B cell (primary cell): ENCODE results near the gene TBX10. TPM values are rescaled to one million over a fixed set of nuclear protein-coding genes. Genes with fewer than 3 reads are reported as not detected.
"Not testable (repeated sequence)": the region's sequence is repeated elsewhere in the genome, so short reads cannot be mapped to it uniquely, and the experiment has no call there.

Experiments
- ATAC-seq: fragments of 200-7000 bp; cut with Tn5 transposase; one replicate; pipeline ENCODE4 v1.10.0; 2021; ENCODE audit warnings: low read depth, mild to moderate bottlenecking, moderate number of reproducible peaks, moderate library complexity
- CTCF ChIA-PET: fragments of 350-600 bp; sonication (Branson Sonifier 250); formaldehyde crosslinking; loops from one replicate; lab custom pipeline; 2021; ENCODE audit warnings: antibody characterized with exemption, inconsistent platforms; lab: Charles Lee
- POLR2A ChIA-PET: fragments of 350-600 bp; sonication (Branson Sonifier 250); formaldehyde crosslinking; loops from one replicate; lab custom pipeline; 2021; ENCODE audit warnings: antibody characterized with exemption; lab: Charles Lee
- DNase-seq: peaks from one replicate; pipeline ENCODE4 v3.0.0; 2013
- H2AFZ ChIP-seq: 2 replicates; pipeline ENCODE4 v1.6.1; 2012; ENCODE audit warnings: mild to moderate bottlenecking, low read depth, low read length; ENCODE audit not compliant: insufficient read depth, poor library complexity, severe bottlenecking
- H3K27ac ChIP-seq, 2 donors: 1 replicate in 1 of 2; 2 replicates in 1 of 2; pipeline ENCODE4 v1.5.1; 2012 to 2013; ENCODE audit warnings: low read length in 2 of 2, mild to moderate bottlenecking in 2 of 2, moderate library complexity in 1 of 2
- H3K27me3 ChIP-seq, 4 experiments: fragments of 200-600 bp in 1 of 4; sonication (generic) in 1 of 4; replicated peaks in 1 of 4; 1 replicate in 2 of 4; 2 replicates in 2 of 4; pipeline versions ENCODE4 v1.6.1 to v1.7.0; 2013 to 2016; ENCODE audit warnings: low read length in 3 of 4, mild to moderate bottlenecking in 2 of 4, mixed read lengths in 1 of 4, moderate library complexity in 1 of 4; ENCODE audit not compliant: insufficient read depth in 4 of 4, control insufficient read depth in 3 of 4; ENCODE audit errors: control extremely low read depth in 1 of 4
- H3K36me3 ChIP-seq, 2 experiments: replicated peaks in 1 of 2; 1 replicate in 1 of 2; 2 replicates in 1 of 2; pipeline versions ENCODE4 v1.6.1 to v1.7.1; 2013; ENCODE audit warnings: low read length in 1 of 2; ENCODE audit not compliant: insufficient read depth in 2 of 2, control insufficient read depth in 1 of 2; ENCODE audit errors: control extremely low read depth in 1 of 2, extremely low read depth in 1 of 2
- H3K4me1 ChIP-seq, 2 donors: fragments of 200-600 bp in 1 of 2; sonication (generic) in 1 of 2; 1 replicate in 1 of 2; 2 replicates in 1 of 2; pipeline versions ENCODE4 v1.5.1 to v1.6.1; 2013 to 2017; ENCODE audit warnings: low read length in 2 of 2; ENCODE audit not compliant: control insufficient read depth in 2 of 2, insufficient read depth in 2 of 2
- H3K4me2 ChIP-seq: replicated peaks from 2 replicates; pipeline ENCODE3; 2012; ENCODE audit warnings: mild to moderate bottlenecking, low read depth, low read length; ENCODE audit not compliant: poor library complexity, severe bottlenecking
- H3K4me3 ChIP-seq, 5 experiments: fragments of 200-600 bp in 1 of 5; sonication (generic) in 1 of 5; 1 replicate in 3 of 5; 2 replicates in 2 of 5; pipeline versions ENCODE4 v1.5.1 to v1.7.0; 2011 to 2016; ENCODE audit warnings: low read length in 4 of 5, mild to moderate bottlenecking in 4 of 5, low read depth in 2 of 5, control low read depth in 1 of 5, moderate library complexity in 1 of 5; ENCODE audit not compliant: insufficient read depth in 1 of 5; ENCODE audit errors: control extremely low read depth in 1 of 5, extremely low read depth in 1 of 5
- H3K79me2 ChIP-seq: fragments of 200-600 bp; sonication (generic); one replicate; pipeline ENCODE4 v1.6.0; 2016; ENCODE audit warnings: low read length; ENCODE audit not compliant: control insufficient read depth, insufficient read depth
- H3K9ac ChIP-seq: fragments of 200-600 bp; sonication (generic); 2 replicates; pipeline ENCODE4 v1.6.1; 2017; ENCODE audit warnings: mild to moderate bottlenecking, low read length, moderate library complexity
- H3K9me3 ChIP-seq, 3 donors: one replicate each; pipeline versions ENCODE4 v1.6.1 to v1.7.1; 2013; ENCODE audit warnings: low read length in 2 of 3; ENCODE audit not compliant: control insufficient read depth in 2 of 3, insufficient read depth in 1 of 3; ENCODE audit errors: control extremely low read depth in 1 of 3
- H4K20me1 ChIP-seq: 2 replicates; pipeline ENCODE4 v1.6.0; 2012; ENCODE audit warnings: mild to moderate bottlenecking, low read length; ENCODE audit not compliant: insufficient read depth, control insufficient read depth, poor library complexity, severe bottlenecking
- H3K27ac Mint-ChIP-seq: one replicate; pipeline ENCODE4 v1.8.0; 2021; ENCODE audit warnings: mixed read lengths
- H3K27me3 Mint-ChIP-seq: one replicate; pipeline ENCODE4 v1.8.0; 2021; ENCODE audit warnings: mixed read lengths
- H3K4me1 Mint-ChIP-seq: one replicate; pipeline ENCODE4 v1.8.0; 2021; ENCODE audit warnings: mixed read lengths
- H3K4me3 Mint-ChIP-seq: one replicate; pipeline ENCODE4 v1.8.0; 2021; ENCODE audit warnings: mixed read lengths
- H3K9me3 Mint-ChIP-seq: one replicate; pipeline ENCODE4 v1.8.0; 2022; ENCODE audit warnings: mixed read lengths; ENCODE audit not compliant: insufficient read depth
- CTCF ChIP-seq: fragments of 200-600 bp; IDR thresholded peaks from one replicate; pipeline ENCODE4 v1.8.0; 2022; ENCODE audit warnings: antibody characterized with exemption, mild to moderate bottlenecking
- EZH2 ChIP-seq: IDR thresholded peaks from 2 replicates; pipeline ENCODE4 v1.6.1; 2012; ENCODE audit warnings: borderline replicate concordance, low read depth, mild to moderate bottlenecking, moderate library complexity, low read length; ENCODE audit not compliant: insufficient read depth, poor library complexity, severe bottlenecking
- WGBS: methylation state at CpG from one replicate; pipeline ENCODE4 v1.1.5; 2013; ENCODE audit warnings: missing lambda C conversion rate; ENCODE audit not compliant: insufficient coverage; 5-methylcytosine and 5-hydroxymethylcytosine counted together
- intact Hi-C: fragments of 100-400 bp; cut with micrococcal nuclease; formaldehyde crosslinking; loops from one replicate; pipeline ENCODE4 v1.10.0; 2022
- polyA plus RNA-seq: library from polyadenylated mRNA; depleted of rRNA; stranded (reverse); fragments of >200 nt; gene quantifications from 2 replicates; pipeline ENCODE4 v1.2.3, GENCODE V29; 2012
- total RNA-seq, 2 donors: library from RNA; stranded (reverse); fragments of 120-200 nt in 1 of 2; gene quantifications; 1 replicate in 1 of 2; 2 replicates in 1 of 2; pipeline versions ENCODE4 v1.2.3 to v1.2.4, GENCODE V29; 2013 to 2022

The TBX10 gene
- total and polyA plus RNA-seq, 2 donors (not counting 1 experiment from before 2014, with no cell fraction given), result not detected

DNA sequence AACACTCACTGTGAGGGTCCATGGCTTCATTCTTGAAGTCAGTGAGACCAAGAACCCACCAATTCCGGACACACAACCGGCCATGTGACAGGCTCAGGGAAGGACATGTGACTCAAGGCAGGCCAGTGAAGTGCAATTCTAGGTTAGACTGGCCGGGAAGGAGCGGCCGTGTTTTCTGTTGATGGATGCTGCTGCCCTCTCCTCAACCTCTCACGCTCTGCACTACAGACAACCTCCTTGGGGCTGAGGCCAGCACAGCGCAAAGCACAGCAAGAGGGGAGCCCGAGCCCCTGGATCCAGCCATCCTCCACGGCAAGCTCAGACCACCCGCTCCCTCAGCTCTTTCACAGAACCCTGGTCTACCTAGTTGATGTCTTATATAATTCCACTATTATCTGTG lies 12.6 kb downstream of the TBX10 start:
- no peaks in the 10 kb centered on the region for H3K27me3 ChIP-seq
- POLR2A ChIA-PET, result no interaction called here

DNA sequence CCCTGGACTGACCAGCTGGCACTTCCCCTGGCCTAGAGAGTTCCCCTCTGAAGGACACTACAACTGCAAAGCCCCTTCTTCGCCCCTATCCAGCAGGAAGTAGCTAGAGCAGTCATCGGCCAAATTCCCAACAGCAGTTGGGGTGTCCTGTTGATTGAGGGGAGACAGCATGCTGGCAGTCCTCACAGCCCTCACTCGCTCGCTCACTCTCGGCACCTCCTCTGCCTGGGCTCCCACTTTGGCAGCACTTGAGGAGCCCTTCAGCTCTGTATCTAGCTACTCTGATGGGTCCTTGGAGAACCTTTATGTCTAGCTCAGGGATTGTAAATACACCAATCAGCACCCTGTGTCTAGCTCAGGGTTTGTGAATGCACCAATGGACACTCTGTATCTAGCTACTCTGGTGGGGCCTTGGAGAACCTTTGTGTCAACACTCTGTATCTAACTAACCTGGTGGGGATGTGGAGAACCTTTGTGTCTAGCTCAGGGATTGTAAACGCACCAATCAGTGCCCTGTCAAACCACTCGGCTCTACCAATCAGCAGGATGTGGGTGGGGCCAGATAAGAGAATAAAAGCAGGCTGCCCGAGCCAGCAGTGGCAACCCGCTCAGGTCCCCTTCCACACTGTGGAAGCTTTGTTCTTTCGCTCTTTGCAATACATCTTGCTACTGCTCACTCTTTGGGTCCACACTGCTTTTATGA lies 13.3 kb downstream of the TBX10 start:
- CTCF ChIA-PET, result interaction anchor here (0.6 to 7.5 kb wide), 7 partner anchors 10 to 65 kb away, joined by 3 to 105 read pairs (median 4); partner anchors contain the start of genes ACY3 and TBX10
- H3K4me1 Mint-ChIP-seq, result peaks cover 15% of the 10 kb centered on the region
- intact Hi-C loops, result not testable (repeated sequence)

More for the DNA sequence above, 12.6 kb downstream of the TBX10 start:
- Histone ChIP-seq H3K36me3 (no peaks in the 10 kb centered on the region), H3K4me3 (no peak overlapping the region), H3K27ac (no peak overlapping the region), H4K20me1 (peaks cover 9% of the 10 kb centered on the region), H3K4me2 (no peak overlapping the region), H3K79me2 (no peaks in the 10 kb centered on the region), H2AFZ (no peak overlapping the region), H3K4me1 (peaks cover 14 to 19% of the 10 kb centered on the region in 2 donors), H3K9me3 (no peaks in the 10 kb centered on the region), H3K9ac (no peak overlapping the region)
- no peak overlapping the region for H3K4me3 Mint-ChIP-seq
- H3K27me3 Mint-ChIP-seq, result no peaks in the 10 kb centered on the region
- intact Hi-C loops, result no loop called here
- no peak for ATAC-seq
- CTCF ChIA-PET, result interaction anchor here (0.6 to 7.5 kb wide), 8 partner anchors 11 to 65 kb away, joined by 3 to 105 read pairs (median 4); partner anchors contain the start of genes ACY3 and TBX10
- 93% methylated on average over 7 of the region's 10 CpGs for WGBS
- no peaks in the 10 kb centered on the region for H3K9me3 Mint-ChIP-seq
- TF ChIP-seq EZH2 (no peak), CTCF (no peak)
- peaks cover 17% of the 10 kb centered on the region for H3K4me1 Mint-ChIP-seq
- H3K27ac Mint-ChIP-seq, result no peak overlapping the region
- no peak for DNase-seq

DNA sequence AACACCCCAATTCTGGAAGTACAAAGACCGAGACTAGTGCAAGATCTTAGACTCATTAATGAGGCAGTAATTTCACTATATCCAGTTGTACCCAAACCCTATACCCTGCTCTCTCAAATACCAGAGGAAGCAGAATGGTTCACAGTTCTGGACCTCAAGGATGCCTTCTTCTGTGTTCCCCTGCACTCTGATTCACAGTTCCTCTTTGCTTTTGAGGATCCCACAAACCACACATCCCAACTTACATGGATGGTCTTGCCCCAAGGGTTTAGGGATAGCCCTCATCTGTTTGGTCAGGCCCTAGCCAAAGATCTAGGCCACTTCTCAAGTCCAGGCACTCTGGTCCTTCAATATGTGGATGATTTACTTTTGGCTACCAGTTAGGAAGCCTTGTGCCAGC lies 15.8 kb downstream of the TBX10 start:
- H3K27me3 Mint-ChIP-seq, H3K9me3 Mint-ChIP-seq, ATAC-seq, H4K20me1 ChIP-seq, CTCF ChIA-PET, H3K4me1 ChIP-seq, H3K79me2 ChIP-seq, H3K4me3 ChIP-seq, H3K4me1 Mint-ChIP-seq, H3K36me3 ChIP-seq, DNase-seq, H2AFZ ChIP-seq, H3K4me3 Mint-ChIP-seq, POLR2A ChIA-PET, intact Hi-C loops, H3K9me3 ChIP-seq, H3K4me2 ChIP-seq, H3K27ac Mint-ChIP-seq, H3K27me3 ChIP-seq, H3K9ac ChIP-seq, H3K27ac ChIP-seq: not testable (repeated sequence)
- WGBS, result 100% methylated on average over 1 of the region's 1 CpG

More for the DNA sequence above, 13.3 kb downstream of the TBX10 start:
- H3K9me3 Mint-ChIP-seq, H2AFZ ChIP-seq, ATAC-seq, POLR2A ChIA-PET, H3K9me3 ChIP-seq, H3K36me3 ChIP-seq, H3K4me3 Mint-ChIP-seq, H3K4me3 ChIP-seq, H3K27ac ChIP-seq, H3K27me3 Mint-ChIP-seq, H3K79me2 ChIP-seq, H3K9ac ChIP-seq, H3K4me2 ChIP-seq, H3K27me3 ChIP-seq, DNase-seq, H3K27ac Mint-ChIP-seq, H4K20me1 ChIP-seq: not testable (repeated sequence)
- WGBS, result 100% methylated on average over 2 of the region's 10 CpGs
- peaks cover 14 to 19% of the 10 kb centered on the region in 2 donors for H3K4me1 ChIP-seq
